ENCODE data around the gene TMEM132D. TPM values are rescaled to one million over a fixed set of nuclear protein-coding genes. Genes with fewer than 3 reads are reported as not detected.

Gene TMEM132D
- total and polyA plus RNA-seq, 2 of the 4 experiments (the other 2 are of a cell fraction), result not detected

GRCh38 chr12:129083121-129083840, 820.5 kb downstream of the TMEM132D start (continued):
- TF ChIP-seq CTCF (conservative IDR thresholded peaks at IDR 0.05; ENCODE audit: low read depth, low read length), result no peak

- peaks cover 50% of the 10 kb centered on the region for H3K9me3 ChIP-seq (ENCODE audit: control insufficient read depth, insufficient read depth, low read length)
- CTCF ChIA-PET, result no interaction called here
- no peak for TF ChIP-seq MAZ (IDR thresholded peaks at IDR 0.05; ENCODE audit: borderline replicate concordance, low read depth, low read length)
- TF ChIP-seq RFX5 (IDR thresholded peaks at IDR 0.05; ENCODE audit: low read depth, low read length), result no peak
- TF ChIP-seq MXI1 (IDR thresholded peaks at IDR 0.05; ENCODE audit: borderline replicate concordance, low read depth, low read length), result no peak
- no peak for TF ChIP-seq RCOR1 (IDR thresholded peaks at IDR 0.05; ENCODE audit: insufficient replicate concordance, low read length)
- TF ChIP-seq CEBPB (IDR thresholded peaks at IDR 0.05; ENCODE audit: low read depth, low read length), result no peak
- no peak for TF ChIP-seq ELK1 (IDR thresholded peaks at IDR 0.05; ENCODE audit: borderline replicate concordance, low read depth, low read length)
- no peak for TF ChIP-seq CTCF (conservative IDR thresholded peaks at IDR 0.05; ENCODE audit: low read depth, low read length)
- no peak for TF ChIP-seq RAD21 (IDR thresholded peaks at IDR 0.05; ENCODE audit: low read length)
- no peak for TF ChIP-seq FOS (IDR thresholded peaks at IDR 0.05; ENCODE audit: low read depth, low read length)
Measured at GRCh38 chr12:129082441-129082840, 821.4 kb downstream of the TMEM132D start.

More at GRCh38 chr12:129082441-129082840, 821.4 kb downstream of the TMEM132D start:
- no peak overlapping the region for H3K9ac ChIP-seq (ENCODE audit: low read depth, low read length)
- H3K36me3 ChIP-seq (ENCODE audit: control insufficient read depth, insufficient read depth, low read length), result no peaks in the 10 kb centered on the region
- ATAC-seq (ENCODE audit: low read depth) (no peak), DNase-seq (no peak)
- H2BK120ac ChIP-seq (ENCODE audit: low read depth, low read length), result no peak overlapping the region
- H3K27ac ChIP-seq (ENCODE audit: insufficient read depth, low read length), result no peak overlapping the region
- dilution Hi-C loops (cut with HindIII; ENCODE audit: low sequenced_read_pairs, unreplicated experiment), result no loop called here
- H3K4ac ChIP-seq (ENCODE audit: low read depth, low read length), result no peak overlapping the region
- no peak overlapping the region for H3K4me2 ChIP-seq (ENCODE audit: low read depth, low read length)
- H4K20me1 ChIP-seq (ENCODE audit: insufficient read depth, low read length), result no peaks in the 10 kb centered on the region
- no peak overlapping the region for H4K91ac ChIP-seq (ENCODE audit: insufficient read depth, low read depth, low read length)
- intact Hi-C loops (cut with micrococcal nuclease), result no loop called here
- no peak overlapping the region for H3K23ac ChIP-seq (ENCODE audit: low read depth, low read length)
- in situ Hi-C loops (cut with MboI; ENCODE audit: low sequenced_read_pairs), result no loop called here
- no peak overlapping the region for H3K4me3 ChIP-seq (ENCODE audit: insufficient read depth, low read depth, low read length)
- H4K5ac ChIP-seq (ENCODE audit: low read depth, low read length), result no peak overlapping the region
- no peak overlapping the region for H2AK9ac ChIP-seq (replicated peaks; ENCODE audit: low read depth, low read length, poor library complexity)
- no peak overlapping the region for H2BK15ac ChIP-seq (ENCODE audit: low read depth, low read length)
- no peak overlapping the region for H3K56ac ChIP-seq (ENCODE audit: extremely low read depth, insufficient read depth, low read length)
- H2AFZ ChIP-seq (replicated peaks; ENCODE audit: low read length, poor library complexity), result no peak overlapping the region
- no peak overlapping the region for H3K14ac ChIP-seq (replicated peaks; ENCODE audit: low read depth, low read length)
- H2BK5ac ChIP-seq (ENCODE audit: low read depth, low read length, poor library complexity, severe bottlenecking), result no peak overlapping the region
- H3K79me1 ChIP-seq (ENCODE audit: low read depth in 1 of 2, low read length in 2 of 2), result no peaks in the 10 kb centered on the region
- POLR2A ChIA-PET (ENCODE audit: unreplicated experiment), result no interaction called here
- H2BK20ac ChIP-seq (ENCODE audit: low read depth, low read length), result no peak overlapping the region
- no peak overlapping the region for H3K18ac ChIP-seq (ENCODE audit: low read depth, low read length)
- no peaks in the 10 kb centered on the region for H3K27me3 ChIP-seq (ENCODE audit: control insufficient read depth, insufficient read depth, low read length)
- no TSS peak for BruUV-seq (replicated peaks)
- H2AK5ac ChIP-seq (ENCODE audit: low read depth, low read length), result no peak overlapping the region
- H4K8ac ChIP-seq (ENCODE audit: low read depth in 2 of 2, low read length in 2 of 2), result no peak overlapping the region
- no CpG with 5 or more reads among the region's 4 CpGs for WGBS, 2 experiments (ENCODE audit: extremely low coverage in 2 of 2, insufficient read length in 1 of 2)
- H3K4me1 ChIP-seq (ENCODE audit: control insufficient read depth, insufficient read depth, low read length), result no peaks in the 10 kb centered on the region
- H3K9me1 ChIP-seq (ENCODE audit: insufficient read depth, low read length), result no peaks in the 10 kb centered on the region
